ACC112 (cell line): Measurements from ENCODE around the gene RPS8.
A peak's percentile ranks its signal among the peaks of the same experiment; 100 is the strongest.
"Not testable (repeated sequence)": the region's sequence is repeated elsewhere in the genome, so short reads cannot be mapped to it uniquely, and the experiment has no call there.

Experiments
- H2AFZ ChIP-seq: fragments of 200-600 bp; sonication (generic); one replicate; pipeline ENCODE4 v1.6.0; 2017; ENCODE audit warnings: antibody characterized with exemption, low read length; ENCODE audit not compliant: unreplicated experiment
- H3K27ac ChIP-seq: fragments of 200-600 bp; sonication (generic); 2 replicates; pipeline ENCODE4 v1.5.1; 2014; ENCODE audit warnings: low read depth, mild to moderate bottlenecking, antibody characterized with exemption, low read length, moderate library complexity
- H3K27me3 ChIP-seq: fragments of 200-600 bp; sonication (generic); 2 replicates; pipeline ENCODE4 v1.6.1; 2014; ENCODE audit warnings: mild to moderate bottlenecking, antibody characterized with exemption, low read length, moderate library complexity, mixed read lengths; ENCODE audit not compliant: insufficient read depth
- H3K36me3 ChIP-seq: fragments of 200-600 bp; sonication (generic); 2 replicates; pipeline ENCODE4 v1.6.1; 2016; ENCODE audit warnings: mild to moderate bottlenecking, antibody characterized with exemption, low read length, moderate library complexity, mixed read lengths; ENCODE audit not compliant: insufficient read depth
- H3K4me1 ChIP-seq: fragments of 200-600 bp; sonication (generic); one replicate; pipeline ENCODE4 v1.6.1; 2016; ENCODE audit warnings: low read length, mixed read lengths; ENCODE audit not compliant: insufficient read depth, unreplicated experiment, control insufficient read depth
- H3K4me3 ChIP-seq: fragments of 200-600 bp; sonication (generic); 2 replicates; pipeline ENCODE4 v1.5.1; 2014; ENCODE audit warnings: mild to moderate bottlenecking, low read depth, low read length
- H3K79me2 ChIP-seq: fragments of 200-600 bp; sonication (generic); one replicate; pipeline ENCODE4 v1.6.0; 2016; ENCODE audit warnings: low read length; ENCODE audit not compliant: control insufficient read depth, unreplicated experiment, insufficient read depth

RPS8 gene

DNA sequence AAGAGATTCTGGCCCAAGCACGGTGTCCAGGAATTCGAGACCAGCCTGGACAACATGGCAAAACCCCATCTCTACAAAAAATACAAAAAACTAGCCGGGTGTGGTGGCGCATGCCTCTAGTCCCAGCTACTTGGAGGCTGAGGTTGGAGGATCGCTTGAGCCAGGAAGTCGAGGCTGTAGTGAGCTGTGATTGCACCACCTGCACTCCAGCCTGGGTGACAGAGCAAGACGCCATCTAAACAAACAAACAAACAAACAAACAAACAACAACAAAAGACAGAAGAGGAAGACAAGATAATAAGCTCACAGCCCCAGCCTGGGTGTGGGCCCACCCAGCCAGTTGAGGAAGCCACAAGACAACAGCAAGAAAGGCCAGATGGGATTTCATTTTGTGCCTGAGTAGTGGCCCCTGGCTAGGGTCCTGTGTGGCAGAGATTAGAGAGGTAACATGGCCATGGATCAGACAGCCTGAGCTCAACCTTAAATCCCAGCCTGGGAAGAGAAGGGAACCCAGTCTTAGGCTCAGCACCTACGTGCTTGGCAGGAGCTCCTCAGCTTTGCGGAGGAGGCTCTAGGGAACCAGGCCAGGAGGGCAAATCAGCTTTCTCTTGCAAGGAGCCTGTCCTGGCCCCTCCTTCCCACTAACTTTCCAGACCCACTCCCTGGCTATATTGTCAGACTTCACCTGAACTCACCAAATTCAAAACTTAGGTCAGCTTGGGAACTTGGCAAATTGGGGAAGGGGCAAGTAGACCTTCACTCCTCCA is 17.6 kb downstream of the RPS8 start:
- Histone ChIP-seq H3K27me3 (no peaks in the 10 kb centered on the region), H3K36me3 (no peaks in the 10 kb centered on the region), H3K27ac (no peak overlapping the region), H3K4me3 (no peak overlapping the region), H3K4me1 (no peaks in the 10 kb centered on the region), H3K79me2 (no peaks in the 10 kb centered on the region), H2AFZ (no peak overlapping the region)

DNA sequence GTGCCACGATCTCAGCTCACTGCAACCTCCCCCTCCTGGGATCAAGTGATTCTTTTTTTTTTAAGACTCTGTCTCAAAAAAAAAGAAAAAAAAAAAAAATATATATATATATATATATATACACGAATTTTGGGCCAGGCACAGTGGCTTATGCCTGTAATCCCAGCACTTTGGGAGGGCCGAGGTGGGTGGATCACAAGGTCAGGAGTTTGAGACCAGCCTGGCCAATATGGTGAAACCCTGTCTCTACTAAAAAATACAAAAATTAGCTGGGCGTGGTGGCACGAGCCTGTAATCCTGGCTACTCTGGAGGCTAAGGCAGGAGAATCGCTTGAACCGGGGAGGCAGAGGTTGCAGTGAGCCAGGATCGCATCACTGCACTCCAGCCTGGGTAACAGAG is 22.5 kb downstream of the RPS8 start:
- H3K4me3 ChIP-seq, H3K36me3 ChIP-seq, H3K27ac ChIP-seq, H2AFZ ChIP-seq, H3K27me3 ChIP-seq: not testable (repeated sequence)
- Histone ChIP-seq H3K79me2 (peaks cover 25% of the 10 kb centered on the region), H3K4me1 (peaks cover 17% of the 10 kb centered on the region)

DNA sequence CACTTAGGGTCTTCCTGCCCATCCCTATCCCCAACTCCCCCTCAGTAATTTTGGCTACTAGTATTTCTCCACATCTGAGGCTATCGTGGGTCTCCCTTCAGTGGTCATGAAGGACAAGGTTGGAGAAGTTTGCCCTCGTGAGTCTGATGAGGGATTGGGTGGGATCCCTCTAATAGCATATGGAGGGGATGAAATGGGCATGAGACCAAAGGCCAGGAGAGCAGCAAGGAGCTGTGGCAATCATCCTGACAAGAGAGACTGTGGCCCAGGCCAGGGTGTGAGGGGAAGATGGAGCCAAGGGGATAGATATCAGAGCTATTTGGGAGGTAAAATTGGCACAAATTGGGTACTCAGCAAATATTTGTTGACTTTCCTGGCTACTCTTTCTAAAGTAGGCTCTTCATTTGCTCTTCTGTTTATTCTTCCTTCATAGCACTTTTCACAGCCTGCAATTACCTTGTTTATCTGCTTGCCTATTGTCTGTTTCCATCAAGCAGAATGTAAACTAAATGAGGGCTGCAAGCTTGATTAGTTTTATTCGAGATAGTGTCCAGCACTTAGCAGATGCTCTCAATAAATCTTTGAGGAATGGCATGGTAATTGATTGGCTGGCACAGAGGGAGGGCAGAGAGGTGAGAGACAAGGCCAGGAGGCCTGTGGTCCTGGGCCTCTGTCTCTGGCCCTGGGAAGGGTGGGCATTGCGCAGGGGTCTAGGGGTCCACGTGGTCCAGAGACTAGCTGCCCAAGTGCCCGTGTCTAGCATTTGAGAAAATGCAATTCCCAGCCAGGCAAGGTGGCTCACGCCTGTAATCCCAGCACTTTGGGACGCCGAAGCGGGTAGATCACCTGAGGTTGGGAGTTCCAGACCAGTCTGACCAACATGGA is 23.4 kb downstream of the RPS8 start:
- H3K27me3 ChIP-seq: no peaks in the 10 kb centered on the region
- H3K4me3 ChIP-seq: no peak overlapping the region
- H3K36me3 ChIP-seq: peaks cover 7% of the 10 kb centered on the region; the same call in 1 of the 2 replicates
- H3K4me1 ChIP-seq: peaks cover 25% of the 10 kb centered on the region
- peaks cover 33% of the 10 kb centered on the region for H3K79me2 ChIP-seq
- H2AFZ ChIP-seq: no peak overlapping the region
- no peak overlapping the region; the same call in 1 of the 2 replicates for H3K27ac ChIP-seq

DNA sequence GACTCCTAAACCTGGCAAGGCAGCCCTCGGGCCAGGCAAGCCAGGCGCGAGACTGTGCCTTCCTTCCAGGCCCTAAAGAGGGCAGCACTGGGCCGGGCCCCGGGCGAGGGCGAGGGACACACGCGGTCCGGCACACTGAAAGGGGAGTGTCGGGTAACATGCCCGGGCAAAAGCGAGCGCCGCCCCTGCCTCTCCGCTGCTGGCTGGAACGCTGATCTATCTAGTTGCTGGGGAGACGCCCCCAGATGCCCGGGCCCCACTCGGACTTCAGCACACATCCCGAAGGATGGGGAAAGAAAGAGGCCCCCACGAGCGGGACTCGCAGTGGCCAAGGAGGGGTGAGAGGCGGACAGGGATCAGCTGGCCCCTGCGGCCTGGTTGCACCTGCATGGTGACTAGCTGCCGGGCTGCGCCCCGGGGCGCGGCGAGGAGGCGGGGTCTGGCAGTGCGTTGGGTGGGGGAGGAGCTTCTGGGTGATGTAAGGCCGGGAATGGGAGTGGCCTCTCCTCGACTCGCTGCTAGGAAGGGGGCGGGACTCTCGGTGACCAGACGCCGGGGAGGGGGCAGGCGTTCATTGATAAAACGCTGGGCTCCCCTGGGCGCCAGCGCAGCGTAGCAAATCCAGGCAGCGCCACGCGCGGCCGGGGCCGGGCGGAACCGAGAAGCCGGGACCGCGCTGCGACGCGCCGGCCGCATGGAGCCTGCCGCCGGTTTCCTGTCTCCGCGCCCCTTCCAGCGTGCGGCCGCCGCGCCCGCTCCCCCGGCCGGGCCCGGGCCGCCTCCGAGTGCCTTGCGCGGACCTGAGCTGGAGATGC is 24.6 kb downstream of the RPS8 start, which contains the start of gene PLK3:
Gene PLK3 (plus strand): TSS at position 608 of the 815 bp plus-strand sequence. CDS start 87 bp downstream, at position 695.
- Histone ChIP-seq H3K27me3 (no peaks in the 10 kb centered on the region), H3K4me3 (peak within 1 kb of the TSS; percentile 95), H3K27ac (peak within 1 kb of the TSS; percentile 64), H3K36me3 (peaks cover 13% of the 10 kb centered on the region; the same call in 1 of the 2 replicates), H3K79me2 (peaks cover 33% of the 10 kb centered on the region), H3K4me1 (peaks cover 27% of the 10 kb centered on the region), H2AFZ (peak within 1 kb of the TSS; percentile 81)

DNA sequence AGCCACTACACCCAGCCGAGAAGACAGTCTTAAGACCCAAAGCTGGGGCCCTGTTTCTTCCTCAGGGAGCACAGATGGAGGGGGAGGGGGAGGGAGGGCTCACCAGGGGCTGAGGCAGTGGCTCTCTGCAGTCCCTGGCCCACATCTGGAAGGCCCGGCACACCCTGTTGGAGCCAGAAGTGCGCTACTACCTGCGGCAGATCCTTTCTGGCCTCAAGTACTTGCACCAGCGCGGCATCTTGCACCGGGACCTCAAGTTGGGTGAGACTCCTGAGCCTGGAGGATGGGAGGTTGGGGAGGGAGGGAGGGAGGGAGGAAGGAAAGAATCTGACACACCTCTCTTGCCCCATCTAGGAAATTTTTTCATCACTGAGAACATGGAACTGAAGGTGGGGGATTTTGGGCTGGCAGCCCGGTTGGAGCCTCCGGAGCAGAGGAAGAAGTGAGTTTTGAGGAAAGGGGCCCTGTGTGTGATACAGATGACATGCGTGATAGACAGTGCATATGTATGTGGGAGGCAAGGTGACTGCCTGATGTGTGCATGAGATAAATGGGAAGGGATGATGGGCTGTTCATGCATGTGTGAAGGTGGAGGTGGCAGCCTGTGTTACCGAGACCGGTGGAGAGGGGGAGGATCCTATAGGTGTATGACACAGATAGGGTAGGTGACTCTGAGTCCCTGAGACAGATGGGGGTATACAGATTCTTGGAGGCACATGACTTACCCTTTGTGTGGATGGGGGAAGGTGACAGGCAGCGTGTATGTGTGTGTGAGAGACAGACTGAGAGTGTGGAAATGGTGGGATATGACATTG is 26.4 kb downstream of the RPS8 start:
- Histone ChIP-seq H2AFZ (no peak overlapping the region), H3K27ac (peak overlapping the region; percentile 53; the same call in 1 of the 2 replicates)

DNA sequence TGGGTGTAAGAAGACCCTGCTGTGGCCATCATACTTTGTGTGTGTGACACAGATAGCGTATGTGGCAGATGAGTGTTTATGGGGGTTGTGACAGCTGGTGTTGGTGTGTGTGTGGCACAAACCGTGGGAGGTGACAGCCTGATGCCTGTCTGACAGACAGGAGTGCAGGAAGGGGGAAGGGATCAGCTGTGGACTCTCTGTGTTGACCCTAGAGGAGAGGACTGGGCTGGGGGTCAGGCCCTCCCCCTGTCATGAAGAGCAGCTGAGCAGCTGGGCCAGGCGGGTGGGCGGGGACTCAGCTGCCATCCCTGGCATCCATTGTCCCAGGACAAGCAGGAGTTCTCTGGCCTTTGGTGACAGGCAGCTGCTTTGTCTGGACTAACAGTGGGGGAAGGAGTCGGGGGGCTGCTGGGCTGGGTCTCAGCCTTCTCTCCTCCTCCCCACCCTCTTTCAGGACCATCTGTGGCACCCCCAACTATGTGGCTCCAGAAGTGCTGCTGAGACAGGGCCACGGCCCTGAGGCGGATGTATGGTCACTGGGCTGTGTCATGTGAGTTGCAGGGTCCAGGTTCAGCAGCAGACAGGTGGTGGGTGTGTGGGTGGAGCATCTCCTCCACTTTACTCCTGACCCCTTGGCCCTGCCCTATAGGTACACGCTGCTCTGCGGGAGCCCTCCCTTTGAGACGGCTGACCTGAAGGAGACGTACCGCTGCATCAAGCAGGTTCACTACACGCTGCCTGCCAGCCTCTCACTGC is 27.1 kb downstream of the RPS8 start:
- Histone ChIP-seq H2AFZ (no peak overlapping the region), H3K27ac (peak overlapping the region; percentile 53; the same call in 1 of the 2 replicates), H3K36me3 (peaks cover 24% of the 10 kb centered on the region; the same call in 1 of the 2 replicates), H3K4me1 (peaks cover 46% of the 10 kb centered on the region), H3K4me3 (peak overlapping the region; percentile 95), H3K27me3 (no peaks in the 10 kb centered on the region), H3K79me2 (peaks cover 33% of the 10 kb centered on the region)

More for the DNA sequence above, 26.4 kb downstream of the RPS8 start:
- Histone ChIP-seq H3K4me1 (peaks cover 42% of the 10 kb centered on the region), H3K79me2 (peaks cover 33% of the 10 kb centered on the region), H3K36me3 (peaks cover 24% of the 10 kb centered on the region; the same call in 1 of the 2 replicates), H3K27me3 (no peaks in the 10 kb centered on the region), H3K4me3 (peak overlapping the region; percentile 95)

DNA sequence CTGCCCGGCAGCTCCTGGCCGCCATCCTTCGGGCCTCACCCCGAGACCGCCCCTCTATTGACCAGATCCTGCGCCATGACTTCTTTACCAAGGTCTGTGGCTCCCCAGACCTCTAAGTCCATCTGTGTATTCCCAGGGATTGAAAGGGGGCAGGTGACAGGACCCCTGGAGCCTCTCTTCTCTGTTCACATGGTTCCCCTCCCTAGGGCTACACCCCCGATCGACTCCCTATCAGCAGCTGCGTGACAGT is 27.6 kb downstream of the RPS8 start:
- peaks cover 24% of the 10 kb centered on the region; the same call in 1 of the 2 replicates for H3K36me3 ChIP-seq
- peak overlapping the region; percentile 22; the same call in 1 of the 2 replicates for H3K27ac ChIP-seq

DNA sequence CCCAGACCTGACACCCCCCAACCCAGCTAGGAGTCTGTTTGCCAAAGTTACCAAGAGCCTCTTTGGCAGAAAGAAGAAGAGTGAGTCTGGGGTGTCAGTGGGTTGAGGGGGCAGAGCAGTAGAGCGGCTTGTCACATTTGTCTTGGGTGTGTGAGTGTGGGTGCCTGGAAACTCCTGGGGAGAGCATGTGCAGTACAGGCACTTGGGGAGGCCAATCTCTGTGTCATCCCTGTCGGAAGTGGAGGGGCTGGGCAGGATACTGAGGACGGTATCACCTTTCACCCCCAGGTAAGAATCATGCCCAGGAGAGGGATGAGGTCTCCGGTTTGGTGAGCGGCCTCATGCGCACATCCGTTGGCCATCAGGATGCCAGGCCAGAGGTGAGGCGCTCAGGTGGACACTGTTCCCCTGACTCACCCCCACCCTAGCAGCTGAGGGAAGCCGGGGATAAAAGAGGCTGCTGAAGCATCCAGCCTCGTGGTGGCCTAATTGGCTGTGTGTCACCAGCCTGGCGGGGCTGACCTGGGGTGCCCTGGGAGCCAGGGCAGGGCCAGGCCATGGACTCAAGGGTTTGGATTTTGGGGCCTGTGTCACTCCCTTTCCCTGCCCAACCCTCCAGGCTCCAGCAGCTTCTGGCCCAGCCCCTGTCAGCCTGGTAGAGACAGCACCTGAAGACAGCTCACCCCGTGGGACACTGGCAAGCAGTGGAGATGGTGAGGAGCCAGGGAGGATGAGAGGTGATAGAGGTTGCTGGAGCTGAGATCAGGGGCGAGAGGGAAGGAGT is 28.2 kb downstream of the RPS8 start:
- Histone ChIP-seq H3K79me2 (peaks cover 33% of the 10 kb centered on the region), H3K4me3 (peak overlapping the region; percentile 95; the same call in 1 of the 2 replicates), H3K4me1 (peaks cover 53% of the 10 kb centered on the region), H3K36me3 (peaks cover 24% of the 10 kb centered on the region; the same call in 1 of the 2 replicates), H2AFZ (no peak overlapping the region), H3K27ac (peak overlapping the region; percentile 22; the same call in 1 of the 2 replicates), H3K27me3 (no peaks in the 10 kb centered on the region)

More for the DNA sequence above, 27.6 kb downstream of the RPS8 start:
- Histone ChIP-seq H3K4me3 (peak overlapping the region; percentile 95; the same call in 1 of the 2 replicates), H2AFZ (no peak overlapping the region), H3K4me1 (peaks cover 49% of the 10 kb centered on the region), H3K79me2 (peaks cover 33% of the 10 kb centered on the region), H3K27me3 (no peaks in the 10 kb centered on the region)
